Retina (tissue), 1 donor: Measurements from ENCODE around the gene ANKS3.
"Not testable (repeated sequence)": the region's sequence is repeated elsewhere in the genome, so short reads cannot be mapped to it uniquely, and the experiment has no call there.

Source experiments
- DNase-seq: peaks from one replicate; pipeline ENCODE4 v3.0.0-alpha.2; 2016

The ANKS3 gene

GRCh38 chr16:4754865-4755264 is 20.8 kb upstream of the ANKS3 start:
- no peak for DNase-seq

- no peak for DNase-seq
Observed at GRCh38 chr16:4753227-4753626, 19.2 kb upstream of the ANKS3 start.

- DNase-seq: no peak
Observed at GRCh38 chr16:4752351-4753100, 18.5 kb upstream of the ANKS3 start.

GRCh38 chr16:4750896-4751295 is 16.8 kb upstream of the ANKS3 start:
- no peak for DNase-seq

GRCh38 chr16:4749700-4750257 is 15.7 kb upstream of the ANKS3 start:
- DNase-seq: no peak

GRCh38 chr16:4748682-4749411 is 14.8 kb upstream of the ANKS3 start:
- no peak for DNase-seq

GRCh38 chr16:4747906-4748681 is 14.0 kb upstream of the ANKS3 start:
- DNase-seq: no peak

- no peak for DNase-seq
Observed at GRCh38 chr16:4746991-4747574, 13.0 kb upstream of the ANKS3 start.

GRCh38 chr16:4746215-4746614 is 12.1 kb upstream of the ANKS3 start:
- no peak for DNase-seq

- DNase-seq: no peak
Observed at GRCh38 chr16:4745274-4745569, 11.2 kb upstream of the ANKS3 start.

GRCh38 chr16:4744555-4745273 is 10.6 kb upstream of the ANKS3 start:
- DNase-seq: no peak

- no peak for DNase-seq
Observed at GRCh38 chr16:4743226-4743878, 9.3 kb upstream of the ANKS3 start.

- not testable (repeated sequence) for DNase-seq
Observed at GRCh38 chr16:4738370-4738769, 4.3 kb upstream of the ANKS3 start.

GRCh38 chr16:4737545-4737944 is 3.5 kb upstream of the ANKS3 start:
- no peak for DNase-seq

- DNase-seq: no peak
Observed at GRCh38 chr16:4736546-4736945, 2.5 kb upstream of the ANKS3 start.

- peak; percentile 88 for DNase-seq
Observed at GRCh38 chr16:4734730-4735535, 862 bp upstream of the ANKS3 start.

- DNase-seq: no peak
Observed at GRCh38 chr16:4733747-4734062, 366 bp downstream of the ANKS3 start.

- DNase-seq: no peak
Observed at GRCh38 chr16:4733211-4733742, 794 bp downstream of the ANKS3 start.

- no peak for DNase-seq
Observed at GRCh38 chr16:4729876-4730275, 4.2 kb downstream of the ANKS3 start.

GRCh38 chr16:4728676-4729075 is 5.4 kb downstream of the ANKS3 start:
- no peak for DNase-seq

- no peak for DNase-seq
Observed at GRCh38 chr16:4726616-4727015, 7.5 kb downstream of the ANKS3 start.
